ENCODE results near the gene AIRE.

DNA sequence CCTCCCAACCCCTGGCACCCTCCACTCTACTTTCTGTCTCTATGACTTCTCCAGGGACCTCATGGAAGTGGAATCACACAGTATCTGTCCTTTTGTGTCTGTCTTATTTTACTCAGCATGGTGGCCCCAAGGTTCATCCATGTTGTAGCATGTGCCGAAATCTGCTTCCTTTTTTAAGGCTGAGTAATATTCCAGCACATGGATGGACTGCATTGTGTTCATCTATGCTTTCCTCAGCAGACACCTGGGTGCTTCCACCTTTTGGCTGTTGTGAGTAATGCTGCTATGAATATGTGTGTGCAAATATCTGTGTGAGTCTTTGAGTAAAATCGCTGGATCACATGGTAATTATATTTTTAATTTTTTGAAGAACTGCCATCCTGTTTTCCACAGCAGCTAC is 12.6 kb downstream of the AIRE start:
- TF ChIP-seq NR2F2 (IDR thresholded peaks at IDR 0.05) (no peak), YY1 (IDR thresholded peaks at IDR 0.05) (no peak)
